ENCODE results near the gene PDS5B.

Gene PDS5B

GRCh38 chr13:32595306-32595705 is 9.1 kb downstream of the PDS5B start:
- Mint-ChIP-seq H3K4me3 (no peak overlapping the region), H3K27ac (no peak overlapping the region), H3K9me3 (no peaks in the 10 kb centered on the region), H3K27me3 (no peaks in the 10 kb centered on the region), H3K36me3 (ENCODE audit: insufficient read depth) (no peaks in the 10 kb centered on the region), H3K4me1 (ENCODE audit: low read depth in 2 of 2) (peaks cover 43 to 59% of the 10 kb centered on the region in 2 donors)
- ATAC-seq (replicated peaks) (no peak), DNase-seq (no peak)

GRCh38 chr13:32600890-32601289 is 14.6 kb downstream of the PDS5B start:
- no peaks in the 10 kb centered on the region for H3K9me3 Mint-ChIP-seq
- H3K36me3 Mint-ChIP-seq (ENCODE audit: insufficient read depth): peaks cover 2% of the 10 kb centered on the region
- no peak overlapping the region for H3K27ac Mint-ChIP-seq
- no peak overlapping the region for H3K4me3 Mint-ChIP-seq
- DNase-seq (no peak), ATAC-seq (replicated peaks) (no peak)
- H3K4me1 Mint-ChIP-seq (ENCODE audit: low read depth in 2 of 2): peaks cover 41 to 48% of the 10 kb centered on the region in 2 donors
- H3K27me3 Mint-ChIP-seq: no peaks in the 10 kb centered on the region

GRCh38 chr13:32609428-32609827 is 23.2 kb downstream of the PDS5B start:
- Mint-ChIP-seq H3K27me3 (no peaks in the 10 kb centered on the region), H3K36me3 (ENCODE audit: insufficient read depth) (no peaks in the 10 kb centered on the region), H3K9me3 (peaks cover 0 to 1% of the 10 kb centered on the region in 2 donors), H3K4me1 (ENCODE audit: low read depth in 2 of 2) (peaks cover 36 to 70% of the 10 kb centered on the region in 2 donors), H3K27ac (no peak overlapping the region), H3K4me3 (no peak overlapping the region)
- DNase-seq (no peak), ATAC-seq (replicated peaks) (no peak)

- DNase-seq: no peak
- ATAC-seq (replicated peaks): no peak
- Mint-ChIP-seq H3K4me1 (ENCODE audit: low read depth in 2 of 2) (peaks cover 30 to 72% of the 10 kb centered on the region in 2 donors), H3K36me3 (ENCODE audit: insufficient read depth) (no peaks in the 10 kb centered on the region), H3K9me3 (peaks cover 0 to 1% of the 10 kb centered on the region in 2 donors), H3K27me3 (no peaks in the 10 kb centered on the region), H3K27ac (no peak overlapping the region), H3K4me3 (no peak overlapping the region)
These were observed 24.3 kb downstream of the PDS5B start for GRCh38 chr13:32610538-32610937.

GRCh38 chr13:32610977-32611376 is 24.7 kb downstream of the PDS5B start:
- Mint-ChIP-seq H3K4me3 (no peak overlapping the region), H3K27me3 (no peaks in the 10 kb centered on the region), H3K9me3 (peaks cover 0 to 1% of the 10 kb centered on the region in 2 donors), H3K4me1 (ENCODE audit: low read depth in 2 of 2) (peaks cover 30 to 68% of the 10 kb centered on the region in 2 donors), H3K36me3 (ENCODE audit: insufficient read depth) (no peaks in the 10 kb centered on the region), H3K27ac (no peak overlapping the region)
- ATAC-seq (replicated peaks) (no peak), DNase-seq (no peak)

- Mint-ChIP-seq H3K36me3 (ENCODE audit: insufficient read depth) (no peaks in the 10 kb centered on the region), H3K27ac (no peak overlapping the region), H3K27me3 (no peaks in the 10 kb centered on the region), H3K4me3 (no peak overlapping the region), H3K4me1 (ENCODE audit: low read depth in 2 of 2) (peaks cover 25 to 61% of the 10 kb centered on the region in 2 donors), H3K9me3 (no peaks in the 10 kb centered on the region)
- ATAC-seq (replicated peaks) (no peak), DNase-seq (no peak)
These were observed 30.7 kb downstream of the PDS5B start for GRCh38 chr13:32616883-32617511.

- Mint-ChIP-seq H3K4me3 (no peak overlapping the region), H3K9me3 (peaks cover 0 to 4% of the 10 kb centered on the region in 2 donors), H3K27me3 (no peaks in the 10 kb centered on the region), H3K27ac (no peak overlapping the region), H3K4me1 (ENCODE audit: low read depth in 2 of 2) (peaks cover 36 to 62% of the 10 kb centered on the region in 2 donors), H3K36me3 (ENCODE audit: insufficient read depth) (peaks cover 4% of the 10 kb centered on the region)
- ATAC-seq (replicated peaks) (no peak), DNase-seq (no peak)
These were observed 36.6 kb downstream of the PDS5B start for GRCh38 chr13:32622827-32623226.

- Mint-ChIP-seq H3K36me3 (ENCODE audit: insufficient read depth) (peaks cover 4% of the 10 kb centered on the region), H3K4me3 (no peak overlapping the region), H3K27ac (no peak overlapping the region), H3K27me3 (no peaks in the 10 kb centered on the region), H3K4me1 (ENCODE audit: low read depth in 2 of 2) (peaks cover 31 to 55% of the 10 kb centered on the region in 2 donors), H3K9me3 (peaks cover 0 to 4% of the 10 kb centered on the region in 2 donors)
- ATAC-seq (replicated peaks): no peak
- DNase-seq: no peak
These were observed 38.2 kb downstream of the PDS5B start for GRCh38 chr13:32624441-32624840.

GRCh38 chr13:32627793-32628192 is 41.5 kb downstream of the PDS5B start:
- Mint-ChIP-seq H3K9me3 (peaks cover 0 to 3% of the 10 kb centered on the region in 2 donors), H3K27me3 (no peaks in the 10 kb centered on the region), H3K27ac (no peak overlapping the region), H3K36me3 (ENCODE audit: insufficient read depth) (peaks cover 4% of the 10 kb centered on the region), H3K4me1 (ENCODE audit: low read depth in 2 of 2) (peaks cover 31 to 48% of the 10 kb centered on the region in 2 donors), H3K4me3 (no peak overlapping the region)
- DNase-seq: no peak
- ATAC-seq (replicated peaks): no peak

GRCh38 chr13:32629313-32629712 is 43.1 kb downstream of the PDS5B start:
- H3K9me3 Mint-ChIP-seq: no peaks in the 10 kb centered on the region
- peaks cover 29 to 40% of the 10 kb centered on the region in 2 donors for H3K4me1 Mint-ChIP-seq (ENCODE audit: low read depth in 2 of 2)
- DNase-seq (no peak), ATAC-seq (replicated peaks) (no peak)
- no peaks in the 10 kb centered on the region for H3K36me3 Mint-ChIP-seq (ENCODE audit: insufficient read depth)
- H3K4me3 Mint-ChIP-seq: no peak overlapping the region
- no peaks in the 10 kb centered on the region for H3K27me3 Mint-ChIP-seq
- no peak overlapping the region for H3K27ac Mint-ChIP-seq

GRCh38 chr13:32629866-32630265 is 43.6 kb downstream of the PDS5B start:
- ATAC-seq (replicated peaks): no peak
- Mint-ChIP-seq H3K4me1 (ENCODE audit: low read depth in 2 of 2) (peaks cover 26 to 36% of the 10 kb centered on the region in 2 donors), H3K36me3 (ENCODE audit: insufficient read depth) (no peaks in the 10 kb centered on the region), H3K27ac (no peak overlapping the region), H3K9me3 (no peaks in the 10 kb centered on the region), H3K27me3 (no peaks in the 10 kb centered on the region), H3K4me3 (no peak overlapping the region)
- no peak for DNase-seq

- H3K27ac Mint-ChIP-seq: no peak overlapping the region
- H3K9me3 Mint-ChIP-seq: no peaks in the 10 kb centered on the region
- H3K4me1 Mint-ChIP-seq (ENCODE audit: low read depth in 2 of 2): peaks cover 14 to 21% of the 10 kb centered on the region in 2 donors
- no peak for DNase-seq
- no peak for ATAC-seq (replicated peaks)
- H3K27me3 Mint-ChIP-seq: no peaks in the 10 kb centered on the region
- no peak overlapping the region for H3K4me3 Mint-ChIP-seq
- H3K36me3 Mint-ChIP-seq (ENCODE audit: insufficient read depth): peaks cover 3% of the 10 kb centered on the region
These were observed 46.2 kb downstream of the PDS5B start for GRCh38 chr13:32632343-32632909.

GRCh38 chr13:32636711-32637110 is 50.5 kb downstream of the PDS5B start:
- no peak overlapping the region for H3K4me3 Mint-ChIP-seq
- no peak overlapping the region for H3K27ac Mint-ChIP-seq
- ATAC-seq (replicated peaks): no peak
- H3K27me3 Mint-ChIP-seq: no peaks in the 10 kb centered on the region
- H3K36me3 Mint-ChIP-seq (ENCODE audit: insufficient read depth): peaks cover 3% of the 10 kb centered on the region
- no peaks in the 10 kb centered on the region for H3K9me3 Mint-ChIP-seq
- peaks cover 7 to 15% of the 10 kb centered on the region in 2 donors for H3K4me1 Mint-ChIP-seq (ENCODE audit: low read depth in 2 of 2)
- no peak for DNase-seq

GRCh38 chr13:32638739-32639138 is 52.5 kb downstream of the PDS5B start:
- no peak overlapping the region for H3K4me3 Mint-ChIP-seq
- H3K27me3 Mint-ChIP-seq: no peaks in the 10 kb centered on the region
- H3K36me3 Mint-ChIP-seq (ENCODE audit: insufficient read depth): peaks cover 3% of the 10 kb centered on the region
- no peak overlapping the region for H3K27ac Mint-ChIP-seq
- no peak for DNase-seq
- H3K9me3 Mint-ChIP-seq: no peaks in the 10 kb centered on the region
- H3K4me1 Mint-ChIP-seq (ENCODE audit: low read depth in 2 of 2): peaks cover 12 to 25% of the 10 kb centered on the region in 2 donors
- no peak for ATAC-seq (replicated peaks)

All from effector memory CD8-positive, alpha-beta T cell (primary cell).